Measurements from ENCODE around the gene CDC14A.

DNA sequence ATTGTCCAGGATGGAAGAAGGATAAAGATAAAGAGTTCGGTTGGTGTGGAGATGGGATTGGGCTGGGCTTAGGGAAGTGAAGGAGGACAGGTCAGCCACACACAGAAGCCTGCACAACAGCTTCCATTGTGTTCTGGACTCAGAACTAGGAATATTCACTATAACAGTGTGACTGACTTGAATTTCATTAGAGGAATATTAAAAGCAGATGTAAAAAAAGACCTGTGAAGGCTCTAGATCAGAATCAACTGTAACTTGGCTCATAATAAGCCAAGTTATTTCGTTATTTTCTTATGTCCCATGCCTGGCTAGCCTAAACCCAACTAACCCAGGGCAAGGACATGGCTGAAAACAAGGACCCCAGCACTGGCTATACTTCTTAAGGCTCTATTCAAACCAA, 129.0 kb downstream of the CDC14A start:
- TF ChIP-seq PAX5 (IDR thresholded peaks at IDR 0.05; ENCODE audit: insufficient read depth, low read length, severe bottlenecking) (no peak), POLR2A (IDR thresholded peaks at IDR 0.05; ENCODE audit: low read depth, low read length) (no peak), POLR2AphosphoS5 (IDR thresholded peaks at IDR 0.05; ENCODE audit: low read depth, low read length) (no peak), SPI1 (IDR thresholded peaks at IDR 0.05; ENCODE audit: low read depth, low read length) (no peak), TAF1 (IDR thresholded peaks at IDR 0.05; ENCODE audit: low read depth, low read length) (no peak)

Measured in GM12891 (cell line).